Liver (tissue), 3 donors: Measurements from ENCODE around the gene CCDC30.

Experiments
- CTCF ChIP-seq: fragments of 150-350 bp; IDR thresholded peaks from 2 replicates; pipeline ENCODE4 v1.5.1; 2017; ENCODE audit warnings: improper control_type of control experiment, low read depth, low read length; ENCODE audit not compliant: missing input control
- FOXA1 ChIP-seq: IDR thresholded peaks from 2 replicates; pipeline ENCODE4 v1.6.1; 2016; ENCODE audit warnings: antibody characterized with exemption
- HNF4A ChIP-seq, 2 donors: conservative IDR thresholded peaks; 2 replicates each; pipeline ENCODE4 v1.6.1; 2016; ENCODE audit warnings: antibody characterized with exemption in 2 of 2, mild to moderate bottlenecking in 2 of 2
- MAX ChIP-seq: IDR thresholded peaks from 2 replicates; pipeline ENCODE4 v1.6.1; 2016; ENCODE audit warnings: antibody characterized with exemption
- SP1 ChIP-seq: IDR thresholded peaks from 2 replicates; pipeline ENCODE4 v1.6.1; 2018; ENCODE audit warnings: antibody characterized with exemption, mild to moderate bottlenecking
- TAF1 ChIP-seq: conservative IDR thresholded peaks from 2 replicates; pipeline ENCODE4 v1.6.1; 2016; ENCODE audit warnings: antibody characterized with exemption, mild to moderate bottlenecking
- donor health status: healthy.
- donor health status: healthy.

- TF ChIP-seq FOXA1 (no peak), CTCF (no peak), MAX (no peak), HNF4A (conservative IDR thresholded peaks at IDR 0.05) (no peak), TAF1 (no peak), SP1 (no peak)
Measured at GRCh38 chr1:42703888-42704464, 240.9 kb downstream of the CCDC30 start.
